Heart left ventricle (tissue), 13 donors: ENCODE results near the gene SIRPB1.

Experiments used
- CTCF ChIP-seq, 12 donors: fragments of 200-600 bp; sonication (generic) in 4 of 12; IDR thresholded peaks; one replicate each; pipeline versions ENCODE4 v1.5.0 to v1.8.0; 2018 to 2022; ENCODE audit warnings: antibody characterized with exemption in 12 of 12, mild to moderate bottlenecking in 5 of 12
- POLR2A ChIP-seq, 2 donors: fragments of 450-650 bp; IDR thresholded peaks; one replicate each; pipeline ENCODE4 v1.6.1; 2017; ENCODE audit warnings: antibody characterized with exemption in 2 of 2, mild to moderate bottlenecking in 2 of 2, moderate library complexity in 2 of 2
- donor health status: ischemic (EF 13 %, LVEDD 7.1; RV severe dilation, severe dysfunction).
- donor health status: DM: no; HTN: yes; CAD: no.
- donor health status: DM: no; HTN: no; CAD: no.
- donor health status: ischemic (EF 25% LVEDD 6.9; RV normal size, moderate dysfunction).
- donor health status: ischemic (EF 25% LVEDD 5.7; RV mildly dilated, moderate dysfunction).
- donor health status: ischemic (EF 35%, LVEDD 5.7; RV mildly dilated, moderate dysfunction).
- donor health status: nonischemic (EF 11% LVEDD 7.7; RV severe dilation, severe dysfunction).
- donor health status: DM: yes; HTN: yes; CAD: no.
- donor health status: PGD.
- donor health status: ischemic (EF 29% LVEDD 5.4; RV normal size, mild dysfunction).
- donor health status: nonischemic (EF 23%, LVEDD 6.1; RV moderate dilation, normal function).

DNA sequence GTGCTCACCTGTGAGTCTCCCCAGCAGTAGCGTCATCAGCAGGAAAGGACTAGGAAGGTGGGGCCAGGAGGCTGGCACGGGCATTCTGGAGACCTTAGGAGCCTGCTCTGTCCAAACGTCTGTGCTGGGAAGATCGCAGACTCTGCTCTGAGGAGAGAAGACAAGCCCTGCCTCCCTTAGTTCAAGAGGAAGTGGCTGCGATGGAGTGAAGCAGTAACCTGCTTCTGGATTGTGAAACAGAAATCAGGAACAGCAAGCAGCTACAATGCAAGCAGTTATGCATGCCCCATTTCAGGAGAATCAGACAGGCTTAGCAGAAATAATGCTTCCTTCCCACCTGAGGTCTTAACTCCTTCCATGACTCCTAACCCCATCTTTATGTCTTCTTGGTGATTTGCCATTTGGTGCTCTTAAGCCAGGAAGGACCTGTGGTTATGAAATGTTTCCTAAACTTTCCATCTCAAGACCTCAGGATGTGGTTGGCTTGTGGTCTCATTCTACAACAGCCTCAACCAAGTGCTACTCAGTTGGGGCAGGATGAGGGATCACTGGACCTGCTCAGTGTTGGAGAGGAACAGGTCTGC, at the start of gene SIRPB1:
- TF ChIP-seq CTCF (IDR thresholded peaks at IDR 0.05) (no peak), POLR2A (IDR thresholded peaks at IDR 0.05) (no peak)
